ENCODE results near the gene RUVBL1. TPM values are rescaled to one million over a fixed set of nuclear protein-coding genes. Genes with fewer than 3 reads are reported as not detected.

RUVBL1 gene
- total RNA-seq, 6 donors from 2014 or later, result 16.0 to 26.9 (median 21.8) TPM

DNA sequence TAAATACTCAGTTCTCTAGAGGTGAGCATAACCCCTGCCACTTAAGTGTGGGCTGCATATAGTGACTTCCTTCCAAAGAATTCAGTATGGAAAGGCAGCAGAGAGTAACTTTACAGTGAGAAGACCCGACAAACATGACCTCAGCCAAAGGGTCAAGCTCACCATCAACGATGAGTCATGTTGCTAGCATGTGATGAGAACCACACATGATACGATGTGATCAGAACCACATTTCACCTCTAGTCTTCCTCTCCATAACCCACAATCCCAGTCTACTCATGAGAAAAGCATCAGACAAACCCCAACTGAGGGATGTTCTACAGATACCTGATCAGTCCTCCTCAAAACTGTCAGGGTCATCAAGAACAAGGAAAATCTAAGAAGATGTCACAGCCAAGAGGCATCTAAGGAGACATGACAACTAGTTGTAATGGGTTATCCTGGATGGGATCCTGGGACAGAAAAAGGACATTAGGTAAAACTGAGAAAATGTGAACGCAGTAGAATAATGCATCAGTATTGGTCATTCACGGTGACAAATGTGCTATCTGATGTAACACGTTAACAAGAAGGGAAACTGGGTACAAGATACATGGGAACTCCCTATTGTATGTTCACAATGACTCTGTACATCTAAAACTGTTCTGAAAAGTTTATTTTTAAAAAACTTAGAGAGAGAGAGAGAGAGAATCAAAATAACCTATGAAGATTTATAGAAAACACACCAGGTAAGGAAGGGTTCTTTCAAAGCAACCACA, 43.1 kb downstream of the RUVBL1 start:
- H3K9me3 ChIP-seq, result no peaks in the 10 kb centered on the region
- WGBS, 2 donors, result 80 to 83% methylated on average over 6 of the region's 6 CpGs

DNA sequence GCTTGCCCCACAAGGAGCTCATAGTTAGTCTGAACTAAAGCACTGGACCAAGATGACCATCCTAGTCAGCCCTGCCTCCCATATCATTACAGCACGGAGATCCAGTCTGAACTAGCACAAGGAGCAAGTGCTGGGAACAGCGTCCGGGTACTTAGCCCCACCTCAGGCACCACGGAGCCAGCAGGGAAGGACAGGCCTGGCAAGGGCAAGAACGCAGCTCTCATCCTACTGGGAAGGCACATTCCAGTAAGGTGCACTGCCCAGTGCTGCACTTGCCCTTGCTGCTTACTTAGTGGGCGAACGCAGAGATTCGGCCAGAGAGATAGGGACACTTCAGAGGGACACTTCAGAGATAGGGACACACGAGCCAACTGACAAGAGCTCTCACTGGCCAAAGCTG, 43.8 kb downstream of the RUVBL1 start:
- ATAC-seq (ENCODE audit: low FRiP score in 2 of 2) (no peak), DNase-seq (no peak)
- 78 to 79% methylated on average over 9 of the region's 9 CpGs for WGBS, 2 donors
- TF ChIP-seq POLR2A (IDR thresholded peaks at IDR 0.05) (no peak), EP300 (IDR thresholded peaks at IDR 0.05) (no peak), POLR2AphosphoS5 (IDR thresholded peaks at IDR 0.05) (no peak)
- TF ChIP-seq, protein P1, sequence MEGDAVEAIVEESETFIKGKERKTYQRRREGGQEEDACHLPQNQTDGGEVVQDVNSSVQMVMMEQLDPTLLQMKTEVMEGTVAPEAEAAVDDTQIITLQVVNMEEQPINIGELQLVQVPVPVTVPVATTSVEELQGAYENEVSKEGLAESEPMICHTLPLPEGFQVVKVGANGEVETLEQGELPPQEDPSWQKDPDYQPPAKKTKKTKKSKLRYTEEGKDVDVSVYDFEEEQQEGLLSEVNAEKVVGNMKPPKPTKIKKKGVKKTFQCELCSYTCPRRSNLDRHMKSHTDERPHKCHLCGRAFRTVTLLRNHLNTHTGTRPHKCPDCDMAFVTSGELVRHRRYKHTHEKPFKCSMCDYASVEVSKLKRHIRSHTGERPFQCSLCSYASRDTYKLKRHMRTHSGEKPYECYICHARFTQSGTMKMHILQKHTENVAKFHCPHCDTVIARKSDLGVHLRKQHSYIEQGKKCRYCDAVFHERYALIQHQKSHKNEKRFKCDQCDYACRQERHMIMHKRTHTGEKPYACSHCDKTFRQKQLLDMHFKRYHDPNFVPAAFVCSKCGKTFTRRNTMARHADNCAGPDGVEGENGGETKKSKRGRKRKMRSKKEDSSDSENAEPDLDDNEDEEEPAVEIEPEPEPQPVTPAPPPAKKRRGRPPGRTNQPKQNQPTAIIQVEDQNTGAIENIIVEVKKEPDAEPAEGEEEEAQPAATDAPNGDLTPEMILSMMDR (IDR thresholded peaks at IDR 0.05), result no peak
- Histone ChIP-seq H3K27ac (no peak overlapping the region), H3K9me3 (no peaks in the 10 kb centered on the region), H3K27me3 (no peaks in the 10 kb centered on the region), H3K4me1 (peaks cover 26 to 31% (median 28%) of the 10 kb centered on the region in 4 donors), H3K4me3 (no peak overlapping the region), H3K36me3 (peaks cover 0 to 43% (median 11%) of the 10 kb centered on the region in 4 donors)

More for the DNA sequence above, 43.1 kb downstream of the RUVBL1 start:
- no peak for TF ChIP-seq EP300 (IDR thresholded peaks at IDR 0.05)
- TF ChIP-seq POLR2A (IDR thresholded peaks at IDR 0.05), result no peak
- no peak for TF ChIP-seq POLR2AphosphoS5 (IDR thresholded peaks at IDR 0.05)
- TF ChIP-seq, protein P1 (IDR thresholded peaks at IDR 0.05), result no peak
- Histone ChIP-seq H3K4me3 (no peak overlapping the region), H3K27ac (no peak overlapping the region), H3K36me3 (peaks cover 0 to 47% (median 11%) of the 10 kb centered on the region in 4 donors), H3K27me3 (no peaks in the 10 kb centered on the region), H3K4me1 (peaks cover 20 to 25% (median 23%) of the 10 kb centered on the region in 4 donors)
- no peak for ATAC-seq (ENCODE audit: low FRiP score in 2 of 2)
- DNase-seq, result no peak

DNA sequence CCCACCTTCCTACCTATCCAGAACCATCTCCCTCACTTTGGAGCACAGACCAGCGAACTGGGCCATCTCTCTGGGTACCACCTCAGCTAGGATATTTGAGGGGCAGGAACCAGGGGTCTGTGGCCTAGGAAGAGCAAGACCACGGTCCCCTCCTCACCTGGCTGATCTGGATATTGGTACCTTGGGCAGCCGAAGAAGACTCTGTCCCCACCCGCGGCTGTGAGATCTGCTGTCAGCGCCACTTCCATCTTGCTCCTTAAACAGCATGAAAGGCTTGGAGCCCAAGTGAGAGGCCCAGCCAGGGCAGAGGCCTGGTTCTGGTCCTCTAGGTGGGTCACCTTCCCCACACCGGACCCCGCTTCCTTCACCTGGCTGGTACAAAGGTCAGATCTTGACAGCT, 44.7 kb downstream of the RUVBL1 start:
- Histone ChIP-seq H3K27me3 (no peaks in the 10 kb centered on the region), H3K9me3 (no peaks in the 10 kb centered on the region), H3K4me3 (no peak overlapping the region), H3K36me3 (peaks cover 0 to 33% (median 11%) of the 10 kb centered on the region in 4 donors), H3K4me1 (peaks cover 28 to 40% (median 30%) of the 10 kb centered on the region in 4 donors), H3K27ac (no peak overlapping the region)
- no peak for DNase-seq
- WGBS, 2 donors, result 96 to 99% methylated on average over 7 to 8 of the region's 8 CpGs
- TF ChIP-seq EP300 (IDR thresholded peaks at IDR 0.05), result no peak
- TF ChIP-seq POLR2A (IDR thresholded peaks at IDR 0.05), result no peak
- TF ChIP-seq, protein P1 (IDR thresholded peaks at IDR 0.05), result no peak
- TF ChIP-seq POLR2AphosphoS5 (IDR thresholded peaks at IDR 0.05), result no peak
- ATAC-seq (ENCODE audit: low FRiP score in 2 of 2), result no peak

DNA sequence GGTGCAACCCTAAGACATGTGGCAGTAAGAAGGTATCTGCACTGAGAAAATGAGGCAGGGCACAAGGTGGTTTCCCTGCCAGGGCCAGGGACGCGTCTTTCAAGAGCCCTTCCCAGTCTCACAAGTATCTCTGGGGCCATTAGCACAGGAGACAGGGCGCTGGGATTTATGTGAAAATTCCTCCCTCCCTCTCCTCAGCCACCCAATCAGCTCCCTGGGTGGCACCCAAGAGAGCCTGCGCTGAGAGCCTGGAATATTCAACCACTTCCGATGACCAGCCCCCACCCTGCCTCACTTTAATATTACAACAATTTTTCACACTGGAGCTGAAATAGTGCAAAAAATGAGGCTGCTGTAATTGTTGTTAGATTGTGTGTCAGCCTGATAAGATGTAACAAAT, 45.3 kb downstream of the RUVBL1 start:
- Histone ChIP-seq H3K4me1 (peaks cover 29 to 46% (median 34%) of the 10 kb centered on the region in 4 donors), H3K9me3 (no peaks in the 10 kb centered on the region), H3K36me3 (peaks cover 0 to 28% (median 10%) of the 10 kb centered on the region in 4 donors), H3K27me3 (no peaks in the 10 kb centered on the region), H3K4me3 (no peak overlapping the region), H3K27ac (no peak overlapping the region)
- no peak for ATAC-seq (ENCODE audit: low FRiP score in 2 of 2)
- TF ChIP-seq POLR2AphosphoS5 (IDR thresholded peaks at IDR 0.05), result no peak
- no peak for TF ChIP-seq EP300 (IDR thresholded peaks at IDR 0.05)
- TF ChIP-seq, protein P1 (IDR thresholded peaks at IDR 0.05), result no peak
- TF ChIP-seq POLR2A (IDR thresholded peaks at IDR 0.05), result no peak
- no peak for DNase-seq
- WGBS, 2 donors, result 81 to 90% methylated on average over 5 of the region's 5 CpGs
